Panc1 (cell line): ENCODE data around the gene SLIT3. TPM values are rescaled to one million over a fixed set of nuclear protein-coding genes. Genes with fewer than 3 reads are reported as not detected.
"Not testable (repeated sequence)": the region's sequence is repeated elsewhere in the genome, so short reads cannot be mapped to it uniquely, and the experiment has no call there.

Experiments
- ATAC-seq: fragments of 200-7000 bp; cut with Tn5 transposase; 2 replicates; pipeline ENCODE4 v1.9.1; 2020; ENCODE audit warnings: mild to moderate bottlenecking, moderate library complexity
- BruUV-seq: library from RNA; stranded (reverse); fragments of 400-500 nt; replicated peaks from 2 replicates; lab custom pipeline; 2021; lab: Mats Ljungman, UMichigan
- CTCF ChIA-PET: fragments of 300-600 bp; sonication (Branson Sonifier 250); formaldehyde crosslinking; loops from one replicate; lab custom pipeline; 2022; ENCODE audit warnings: antibody characterized with exemption; lab: Charles Lee
- POLR2A ChIA-PET: fragments of 300-600 bp; sonication (Branson Sonifier 250); formaldehyde crosslinking; loops from one replicate; lab custom pipeline; 2022; ENCODE audit warnings: antibody characterized with exemption; lab: Charles Lee
- DNase-seq: peaks from one replicate; pipeline ENCODE4 v3.0.0-alpha.2; 2010; ENCODE audit warnings: low read depth, low spot score
- H3K27ac ChIP-seq: 2 replicates; pipeline ENCODE4 v1.5.1; 2011; ENCODE audit warnings: mild to moderate bottlenecking, low read length, inconsistent platforms
- H3K27me3 ChIP-seq: fragments of 200-500 bp; sonication (Bioruptor generic); 2 replicates; pipeline ENCODE4 v1.6.0; 2014; ENCODE audit warnings: low read length, inconsistent platforms; ENCODE audit not compliant: control insufficient read depth, insufficient read depth
- H3K36me3 ChIP-seq: fragments of 200-500 bp; sonication (Bioruptor generic); 2 replicates; pipeline ENCODE4 v1.5.1; 2014; ENCODE audit warnings: inconsistent platforms, mild to moderate bottlenecking, low read length, moderate library complexity; ENCODE audit not compliant: control insufficient read depth, insufficient read depth
- H3K4me1 ChIP-seq: 2 replicates; pipeline ENCODE4 v1.5.1; 2011; ENCODE audit warnings: inconsistent platforms, mild to moderate bottlenecking, low read length, moderate library complexity; ENCODE audit not compliant: control insufficient read depth, insufficient read depth
- H3K4me3 ChIP-seq, 2 experiments: 2 replicates each; pipeline ENCODE4 v1.5.1; 2011 to 2012; ENCODE audit warnings: low read depth in 2 of 2, low read length in 2 of 2, mild to moderate bottlenecking in 2 of 2, inconsistent platforms in 1 of 2, moderate library complexity in 1 of 2
- H3K9me3 ChIP-seq: fragments of 200-500 bp; sonication (Bioruptor generic); 2 replicates; pipeline ENCODE4 v1.5.1; 2014; ENCODE audit warnings: low read depth, mild to moderate bottlenecking, inconsistent platforms, low read length, moderate library complexity; ENCODE audit not compliant: control insufficient read depth, insufficient read depth
- CTCF ChIP-seq: fragments of 450-650 bp; IDR thresholded peaks from 2 replicates; pipeline ENCODE4 v1.5.1; 2017; ENCODE audit warnings: mild to moderate bottlenecking
- POLR2AphosphoS5 ChIP-seq: IDR thresholded peaks from 2 replicates; pipeline ENCODE4 v1.6.1; 2012; ENCODE audit warnings: mild to moderate bottlenecking, low read depth, low read length, moderate library complexity
- REST ChIP-seq, 2 experiments: IDR thresholded peaks; 2 replicates each; pipeline ENCODE4 v1.6.1; 2011 to 2012; ENCODE audit warnings: low read depth in 2 of 2, control low read depth in 1 of 2, low read length in 1 of 2, mild to moderate bottlenecking in 1 of 2, moderate library complexity in 1 of 2; ENCODE audit not compliant: insufficient read depth in 1 of 2
- SIN3A ChIP-seq: IDR thresholded peaks from 2 replicates; pipeline ENCODE4 v1.6.1; 2012; ENCODE audit warnings: low read depth, mild to moderate bottlenecking, low read length, moderate library complexity, borderline replicate concordance; ENCODE audit not compliant: insufficient read depth
- TCF7L2 ChIP-seq: IDR thresholded peaks from 2 replicates; pipeline ENCODE4 v1.6.1; 2011; ENCODE audit warnings: mild to moderate bottlenecking, low read depth, low read length, inconsistent platforms
- in situ Hi-C: cut with HindIII; loops from 2 replicates; pipeline ENCODE4 v1.10.0; 2016; ENCODE audit warnings: low sequenced_read_pairs, low pct_unique_long_range_greater_than_20kb
- intact Hi-C: fragments of 100-400 bp; cut with micrococcal nuclease; formaldehyde crosslinking; loops from one replicate; pipeline ENCODE4 v1.10.0; 2022; ENCODE audit not compliant: unreplicated experiment
- total RNA-seq: library from RNA; stranded (reverse); gene quantifications from one replicate; pipeline ENCODE4 v1.2.1, GENCODE V29; 2021; ENCODE audit not compliant: unreplicated experiment

The SLIT3 gene
- total RNA-seq, 1 experiment from 2014 or later, result 26.4 TPM

- POLR2A ChIA-PET, result interaction anchor here (0.7 kb wide), 1 partner anchor 245 kb away, joined by 5 read pairs; no protein-coding TSS in a partner anchor
- H3K4me1 ChIP-seq, H3K4me3 ChIP-seq, BruUV-seq, H3K36me3 ChIP-seq, in situ Hi-C loops, H3K9me3 ChIP-seq, DNase-seq, intact Hi-C loops, ATAC-seq, H3K27me3 ChIP-seq, CTCF ChIA-PET, H3K27ac ChIP-seq: not testable (repeated sequence)
Measured at GRCh38 chr5:168742311-168742710, 558.6 kb downstream of the SLIT3 start.

- BruUV-seq, result no TSS peak
- Histone ChIP-seq H3K4me1 (no peaks in the 10 kb centered on the region), H3K36me3 (no peaks in the 10 kb centered on the region), H3K27ac (no peak overlapping the region), H3K9me3 (no peaks in the 10 kb centered on the region), H3K27me3 (no peaks in the 10 kb centered on the region), H3K4me3 (no peak overlapping the region)
- ATAC-seq (no peak), DNase-seq (no peak)
- ChIA-PET POLR2A (no interaction called here), CTCF (no interaction called here)
- intact Hi-C loops (no loop called here), in situ Hi-C loops (no loop called here)
- TF ChIP-seq POLR2AphosphoS5 (no peak), REST (IDR thresholded peaks at IDR 0.05; ENCODE audit: insufficient read depth in 1 of 2, low read depth in 2 of 2, low read length in 1 of 2) (no peak), SIN3A (no peak), CTCF (no peak), TCF7L2 (no peak)
Measured at GRCh38 chr5:168740811-168741213, 560.1 kb downstream of the SLIT3 start.

DNA sequence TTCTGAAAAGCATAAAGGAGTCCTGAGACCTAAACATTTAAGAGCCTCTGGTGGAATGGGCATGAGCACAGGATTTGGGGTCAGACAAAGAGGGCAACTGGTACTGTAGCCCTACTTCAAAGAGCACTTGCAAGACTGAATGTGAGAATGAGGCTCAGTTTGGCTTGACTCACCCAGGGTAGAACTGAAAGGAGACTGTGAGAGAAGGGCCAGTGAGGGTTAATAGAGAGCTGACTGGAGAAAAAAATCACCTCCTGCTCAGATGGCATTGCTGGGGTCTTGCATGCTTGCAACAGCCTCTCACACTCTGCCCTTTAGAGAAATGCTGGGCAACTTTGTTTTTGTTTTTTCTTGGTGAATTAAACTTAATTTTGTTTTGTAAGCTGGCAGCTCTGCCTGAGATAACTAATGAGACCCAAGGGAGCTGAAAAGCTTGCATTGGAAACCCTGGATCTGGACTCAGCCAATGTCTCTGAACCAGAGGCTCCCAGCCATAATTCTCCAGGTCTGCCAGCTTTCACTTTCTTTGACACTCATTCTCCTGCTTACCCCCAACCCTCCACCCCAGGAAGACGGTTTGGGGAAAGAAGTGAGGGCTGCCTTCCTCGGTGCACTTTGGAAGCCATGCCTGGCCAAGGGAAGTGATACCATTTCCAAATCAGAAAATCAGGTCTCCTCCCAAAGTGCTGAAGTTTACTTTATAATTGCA lies 560.7 kb downstream of the SLIT3 start:
- H3K9me3 ChIP-seq, result no peaks in the 10 kb centered on the region
- ATAC-seq (no peak), DNase-seq (no peak)
- in situ Hi-C loops, result no loop called here
- ChIA-PET CTCF (no interaction called here), POLR2A (no interaction called here)
- H3K27ac ChIP-seq, result no peak overlapping the region
- H3K4me1 ChIP-seq, result no peaks in the 10 kb centered on the region
- intact Hi-C loops, result no loop called here
- TF ChIP-seq POLR2AphosphoS5 (no peak), CTCF (no peak), REST (IDR thresholded peaks at IDR 0.05; ENCODE audit: insufficient read depth in 1 of 2, low read depth in 2 of 2, low read length in 1 of 2) (no peak), SIN3A (no peak), TCF7L2 (no peak)
- BruUV-seq, result no TSS peak
- no peaks in the 10 kb centered on the region for H3K27me3 ChIP-seq
- H3K4me3 ChIP-seq, result no peak overlapping the region
- no peaks in the 10 kb centered on the region for H3K36me3 ChIP-seq
